Astrocyte (in vitro differentiated cells and primary cell): Measurements from ENCODE around the gene ARRB1. TPM values are rescaled to one million over a fixed set of nuclear protein-coding genes. Genes with fewer than 3 reads are reported as not detected.

ENCODE experiments used
- DNase-seq: peaks from one replicate; pipeline ENCODE4 v3.0.0-alpha.2; 2010; ENCODE audit warnings: low read depth
- FAIRE-seq: peaks from 2 replicates; lab custom pipeline; 2011; peaks lifted over from hg19 to GRCh38; lab: Jason Lieb, UNC
- H2AFZ ChIP-seq: 2 replicates; pipeline ENCODE4 v1.6.0; 2012; ENCODE audit warnings: low read depth, low read length, inconsistent platforms
- H3K27ac ChIP-seq: 2 replicates; pipeline ENCODE4 v1.5.1; 2011; ENCODE audit warnings: low read depth, low read length, inconsistent platforms
- H3K27me3 ChIP-seq: 2 replicates; pipeline ENCODE4 v1.6.0; 2011; ENCODE audit warnings: low read length, inconsistent platforms; ENCODE audit not compliant: insufficient read depth
- H3K36me3 ChIP-seq: 2 replicates; pipeline ENCODE4 v1.5.1; 2011; ENCODE audit warnings: low read length, inconsistent platforms; ENCODE audit not compliant: insufficient read depth
- H3K4me1 ChIP-seq: 2 replicates; pipeline ENCODE4 v1.5.1; 2011; ENCODE audit warnings: low read length, inconsistent platforms; ENCODE audit not compliant: insufficient read depth
- H3K4me2 ChIP-seq: 2 replicates; pipeline ENCODE4 v1.6.0; 2012; ENCODE audit warnings: low read length, inconsistent platforms
- H3K4me3 ChIP-seq: 2 replicates; pipeline ENCODE4 v1.5.1; 2011; ENCODE audit warnings: low read depth, mild to moderate bottlenecking, low read length, inconsistent platforms; ENCODE audit not compliant: insufficient read depth
- H3K79me2 ChIP-seq: 2 replicates; pipeline ENCODE4 v1.6.0; 2012; ENCODE audit warnings: mild to moderate bottlenecking, low read length, inconsistent platforms; ENCODE audit not compliant: insufficient read depth
- H3K9ac ChIP-seq: 2 replicates; pipeline ENCODE4 v1.6.0; 2012; ENCODE audit warnings: mild to moderate bottlenecking, low read length, inconsistent platforms
- H3K9me3 ChIP-seq: 2 replicates; pipeline ENCODE4 v1.5.1; 2012; ENCODE audit warnings: low read depth, mild to moderate bottlenecking, low read length, inconsistent platforms; ENCODE audit not compliant: insufficient read depth
- H4K20me1 ChIP-seq: 2 replicates; pipeline ENCODE4 v1.6.0; 2012; ENCODE audit warnings: low read length, inconsistent platforms; ENCODE audit not compliant: insufficient read depth
- H3K27ac Mint-ChIP-seq: one replicate; pipeline ENCODE4 v1.8.0; 2021; ENCODE audit warnings: mild to moderate bottlenecking, mixed read lengths; ENCODE audit not compliant: unreplicated experiment
- H3K27me3 Mint-ChIP-seq: one replicate; pipeline ENCODE4 v1.8.0; 2021; ENCODE audit warnings: low read depth, mixed read lengths; ENCODE audit not compliant: unreplicated experiment
- H3K36me3 Mint-ChIP-seq: one replicate; pipeline ENCODE4 v1.8.0; 2021; ENCODE audit warnings: low read depth, mixed read lengths; ENCODE audit not compliant: unreplicated experiment
- H3K4me1 Mint-ChIP-seq: one replicate; pipeline ENCODE4 v1.8.0; 2021; ENCODE audit warnings: low read depth, mixed read lengths; ENCODE audit not compliant: unreplicated experiment
- H3K4me3 Mint-ChIP-seq: one replicate; pipeline ENCODE4 v1.8.0; 2021; ENCODE audit warnings: mild to moderate bottlenecking, moderate library complexity, mixed read lengths; ENCODE audit not compliant: unreplicated experiment
- H3K9me3 Mint-ChIP-seq: one replicate; pipeline ENCODE4 v1.8.0; 2021; ENCODE audit warnings: mild to moderate bottlenecking, mixed read lengths; ENCODE audit not compliant: unreplicated experiment
- CTCF ChIP-seq: IDR thresholded peaks from 2 replicates; pipeline ENCODE4 v1.5.1; 2011; ENCODE audit warnings: low read depth, mild to moderate bottlenecking, inconsistent platforms, low read length, moderate library complexity; ENCODE audit not compliant: insufficient read depth
- EZH2 ChIP-seq: IDR thresholded peaks from 2 replicates; pipeline ENCODE4 v1.6.1; 2012; ENCODE audit warnings: mild to moderate bottlenecking, low read length, inconsistent platforms; ENCODE audit not compliant: insufficient read depth
- total RNA-seq: library from RNA; stranded (reverse); gene quantifications from 2 replicates; pipeline ENCODE4 v1.2.1, GENCODE V29; 2021

ARRB1 gene
- total RNA-seq, 1 donor from 2014 or later = 28.5 TPM

GRCh38 chr11:75314771-75315438, 36.6 kb downstream of the ARRB1 start:
- Mint-ChIP-seq H3K36me3 (peaks cover 7% of the 10 kb centered on the region), H3K9me3 (no peaks in the 10 kb centered on the region), H3K4me3 (no peak overlapping the region), H3K27me3 (no peaks in the 10 kb centered on the region), H3K4me1 (peaks cover 23% of the 10 kb centered on the region), H3K27ac (no peak overlapping the region)
- H3K9ac ChIP-seq = no peak overlapping the region
- no peak overlapping the region for H3K4me2 ChIP-seq
- no peak overlapping the region for H3K27ac ChIP-seq
- FAIRE-seq = no peak
- H3K27me3 ChIP-seq = no peaks in the 10 kb centered on the region
- no peak overlapping the region for H2AFZ ChIP-seq
- no peaks in the 10 kb centered on the region for H3K9me3 ChIP-seq
- DNase-seq = no peak
- TF ChIP-seq CTCF (no peak), EZH2 (no peak)
- no peaks in the 10 kb centered on the region for H4K20me1 ChIP-seq
- H3K36me3 ChIP-seq = no peaks in the 10 kb centered on the region
- H3K4me1 ChIP-seq = peaks cover 15% of the 10 kb centered on the region
- no peaks in the 10 kb centered on the region for H3K79me2 ChIP-seq
- no peak overlapping the region for H3K4me3 ChIP-seq

- Histone ChIP-seq H3K4me3 (no peak overlapping the region), H4K20me1 (no peaks in the 10 kb centered on the region), H3K4me1 (peaks cover 15% of the 10 kb centered on the region), H2AFZ (peak overlapping the region; percentile 52), H3K36me3 (no peaks in the 10 kb centered on the region), H3K27ac (peak overlapping the region; percentile 50), H3K27me3 (no peaks in the 10 kb centered on the region), H3K4me2 (peak overlapping the region; percentile 47), H3K9me3 (no peaks in the 10 kb centered on the region), H3K9ac (peak overlapping the region; percentile 19), H3K79me2 (no peaks in the 10 kb centered on the region)
- no peaks in the 10 kb centered on the region for H3K27me3 Mint-ChIP-seq
- H3K4me1 Mint-ChIP-seq = peaks cover 18% of the 10 kb centered on the region
- DNase-seq (peak; percentile 42), FAIRE-seq (no peak)
- peak overlapping the region; percentile 69 for H3K27ac Mint-ChIP-seq
- peaks cover 8% of the 10 kb centered on the region for H3K36me3 Mint-ChIP-seq
- H3K4me3 Mint-ChIP-seq = no peak overlapping the region
- TF ChIP-seq CTCF (no peak), EZH2 (no peak)
- H3K9me3 Mint-ChIP-seq = no peaks in the 10 kb centered on the region
Measured at GRCh38 chr11:75313513-75314272, 37.8 kb downstream of the ARRB1 start.

- TF ChIP-seq CTCF (no peak), EZH2 (no peak)
- Mint-ChIP-seq H3K4me1 (peaks cover 18% of the 10 kb centered on the region), H3K36me3 (peaks cover 8% of the 10 kb centered on the region), H3K9me3 (no peaks in the 10 kb centered on the region), H3K27ac (no peak overlapping the region), H3K4me3 (no peak overlapping the region), H3K27me3 (no peaks in the 10 kb centered on the region)
- Histone ChIP-seq H2AFZ (peak overlapping the region; percentile 64), H3K27ac (peak overlapping the region; percentile 55), H3K9ac (peak overlapping the region; percentile 64), H3K4me2 (peak overlapping the region; percentile 42), H3K36me3 (no peaks in the 10 kb centered on the region), H3K4me1 (peaks cover 15% of the 10 kb centered on the region), H3K27me3 (no peaks in the 10 kb centered on the region), H3K4me3 (no peak overlapping the region), H3K9me3 (no peaks in the 10 kb centered on the region), H3K79me2 (no peaks in the 10 kb centered on the region), H4K20me1 (no peaks in the 10 kb centered on the region)
- DNase-seq = no peak
- no peak for FAIRE-seq
Measured at GRCh38 chr11:75312346-75312745, 39.1 kb downstream of the ARRB1 start.
